Measurements from ENCODE around the gene RPL23.

Gene RPL23

DNA sequence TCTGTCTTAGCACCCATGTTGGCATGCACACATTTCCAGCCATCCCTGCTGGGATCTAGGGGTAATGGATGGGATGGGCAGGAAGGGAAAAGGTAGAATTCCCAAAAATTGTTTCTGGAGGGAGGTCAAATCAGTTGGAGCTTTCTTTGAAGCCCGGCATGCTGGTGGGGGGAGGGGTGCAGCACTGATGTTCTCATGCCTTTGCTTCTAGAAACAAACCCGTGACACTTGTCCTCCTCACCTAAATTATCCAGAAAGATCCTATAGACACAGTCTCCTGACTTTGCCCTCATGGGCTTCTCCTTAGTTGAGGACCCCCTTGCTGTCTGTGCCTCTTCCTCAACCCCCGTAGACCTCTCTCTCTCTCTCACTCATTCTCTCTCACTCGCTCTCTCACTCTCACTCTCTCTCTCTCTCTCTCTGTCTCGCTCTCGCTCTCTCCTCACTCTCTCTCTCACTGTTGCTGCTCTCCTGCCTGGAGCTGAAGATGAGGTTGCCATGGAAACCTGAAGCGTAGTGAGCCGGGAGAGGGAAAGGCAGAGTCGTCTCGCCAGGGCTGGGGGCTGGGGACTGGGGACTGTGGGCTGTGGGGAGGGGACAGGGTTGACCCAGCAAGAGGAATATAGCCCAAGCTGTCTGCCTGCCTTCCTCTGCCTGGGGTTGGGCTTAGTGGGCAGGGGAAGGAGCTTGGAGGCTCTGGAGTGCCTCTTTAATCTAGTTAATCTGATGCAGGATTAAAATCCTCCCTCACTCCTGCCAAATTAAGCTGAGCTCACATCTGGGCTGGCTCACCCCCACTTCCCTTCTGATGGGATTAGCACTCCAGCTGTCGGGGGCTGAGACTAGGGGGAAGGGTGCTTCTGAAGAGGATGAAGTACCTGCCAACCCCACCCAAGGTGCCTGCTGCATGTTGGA is 32.5 kb upstream of the RPL23 start:
- Histone ChIP-seq H3K27ac (no peak overlapping the region), H3K79me2 (peaks cover 46% of the 10 kb centered on the region), H3K27me3 (ENCODE audit: control insufficient read depth, insufficient read depth, low read length) (no peaks in the 10 kb centered on the region), H3K9me3 (ENCODE audit: control insufficient read depth, low read length) (no peaks in the 10 kb centered on the region), H2AFZ (no peak overlapping the region), H3K4me2 (ENCODE audit: low read length) (no peak overlapping the region), H3K4me1 (peaks cover 11% of the 10 kb centered on the region), H3K9ac (no peak overlapping the region), H3K4me3 (ENCODE audit: low read depth, low read length) (no peak overlapping the region), H3K36me3 (ENCODE audit: control insufficient read depth, insufficient read depth, low read length) (no peaks in the 10 kb centered on the region)
- TF ChIP-seq, protein P1, sequence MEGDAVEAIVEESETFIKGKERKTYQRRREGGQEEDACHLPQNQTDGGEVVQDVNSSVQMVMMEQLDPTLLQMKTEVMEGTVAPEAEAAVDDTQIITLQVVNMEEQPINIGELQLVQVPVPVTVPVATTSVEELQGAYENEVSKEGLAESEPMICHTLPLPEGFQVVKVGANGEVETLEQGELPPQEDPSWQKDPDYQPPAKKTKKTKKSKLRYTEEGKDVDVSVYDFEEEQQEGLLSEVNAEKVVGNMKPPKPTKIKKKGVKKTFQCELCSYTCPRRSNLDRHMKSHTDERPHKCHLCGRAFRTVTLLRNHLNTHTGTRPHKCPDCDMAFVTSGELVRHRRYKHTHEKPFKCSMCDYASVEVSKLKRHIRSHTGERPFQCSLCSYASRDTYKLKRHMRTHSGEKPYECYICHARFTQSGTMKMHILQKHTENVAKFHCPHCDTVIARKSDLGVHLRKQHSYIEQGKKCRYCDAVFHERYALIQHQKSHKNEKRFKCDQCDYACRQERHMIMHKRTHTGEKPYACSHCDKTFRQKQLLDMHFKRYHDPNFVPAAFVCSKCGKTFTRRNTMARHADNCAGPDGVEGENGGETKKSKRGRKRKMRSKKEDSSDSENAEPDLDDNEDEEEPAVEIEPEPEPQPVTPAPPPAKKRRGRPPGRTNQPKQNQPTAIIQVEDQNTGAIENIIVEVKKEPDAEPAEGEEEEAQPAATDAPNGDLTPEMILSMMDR (IDR thresholded peaks at IDR 0.05) = no peak

GRCh38 chr17:38885044-38885727 is 31.7 kb upstream of the RPL23 start:
- Histone ChIP-seq H3K27ac (no peak overlapping the region), H3K27me3 (ENCODE audit: control insufficient read depth, insufficient read depth, low read length) (no peaks in the 10 kb centered on the region), H3K9ac (no peak overlapping the region), H3K36me3 (ENCODE audit: control insufficient read depth, insufficient read depth, low read length) (no peaks in the 10 kb centered on the region), H3K4me3 (ENCODE audit: low read depth, low read length) (no peak overlapping the region), H3K4me1 (peaks cover 19% of the 10 kb centered on the region), H3K79me2 (peaks cover 50% of the 10 kb centered on the region), H2AFZ (no peak overlapping the region), H3K9me3 (ENCODE audit: control insufficient read depth, low read length) (no peaks in the 10 kb centered on the region), H3K4me2 (ENCODE audit: low read length) (no peak overlapping the region)
- TF ChIP-seq, protein P1 (IDR thresholded peaks at IDR 0.05) = no peak

DNA sequence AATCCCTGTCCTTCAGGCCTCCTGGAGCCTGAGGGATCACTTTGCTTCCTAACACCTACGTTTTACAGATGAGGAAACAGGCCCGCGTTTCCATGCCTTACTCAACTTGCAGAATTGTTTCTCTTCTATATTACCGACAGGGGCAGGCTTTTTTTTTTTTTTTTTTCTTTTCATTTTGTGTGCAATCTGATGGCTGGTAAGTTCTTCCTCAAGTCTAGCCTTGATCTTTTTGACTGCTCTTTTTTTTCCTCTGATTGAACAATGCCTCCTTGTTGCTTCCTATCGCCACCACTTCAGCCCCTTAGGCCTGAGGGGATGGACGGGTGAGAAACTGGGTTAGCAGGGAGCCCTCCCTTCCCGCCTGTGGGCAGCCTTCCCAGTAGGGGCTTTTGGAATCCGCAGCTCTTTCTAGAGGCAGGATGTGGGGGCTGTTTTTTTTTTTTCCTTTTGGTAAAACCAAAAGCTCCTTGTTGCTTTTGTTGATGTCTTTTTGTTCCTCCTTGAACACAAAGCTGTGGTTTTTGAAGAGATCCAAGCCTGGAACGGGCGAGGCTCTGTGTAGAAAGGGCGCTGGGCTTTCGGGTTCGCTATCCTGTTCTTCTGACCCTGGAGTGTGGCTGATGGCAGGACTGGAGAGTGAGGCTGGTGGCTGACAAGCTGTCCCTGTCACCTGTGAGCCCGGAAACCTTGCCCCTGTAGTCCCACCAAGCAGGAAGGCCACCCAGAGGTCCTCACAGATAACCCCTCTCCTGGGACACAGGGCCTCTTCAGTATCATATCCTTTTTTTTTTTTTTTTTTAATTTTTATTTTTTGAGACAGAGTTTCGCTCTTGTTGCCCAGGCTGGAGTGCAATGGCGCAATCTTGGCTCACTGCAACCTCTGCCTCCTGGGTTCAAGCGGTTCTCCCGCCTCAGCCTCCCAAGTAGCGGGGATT is 30.3 kb upstream of the RPL23 start:
- peaks cover 25% of the 10 kb centered on the region for H3K4me1 ChIP-seq

DNA sequence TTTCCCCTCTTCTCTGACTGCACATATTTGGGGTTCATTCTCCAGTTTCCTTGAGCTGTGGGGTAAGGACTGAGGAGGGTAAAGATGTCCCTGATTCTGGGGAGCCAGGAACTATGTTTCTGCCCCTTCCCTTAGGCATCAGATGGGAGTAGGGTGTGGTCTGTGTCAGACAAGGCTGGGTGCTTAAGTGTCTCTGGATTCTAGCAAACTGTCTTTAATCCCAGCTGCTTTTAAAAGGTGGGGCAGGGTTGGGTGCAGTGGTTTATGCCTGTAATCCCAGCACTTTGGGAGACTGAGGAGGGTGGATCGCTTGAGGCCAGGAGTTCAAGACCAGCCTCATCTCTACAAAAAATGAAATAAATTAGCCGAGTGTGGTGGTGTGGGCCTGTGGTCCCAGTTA is 29.3 kb upstream of the RPL23 start:
- Histone ChIP-seq H3K4me2 (ENCODE audit: low read length) (no peak overlapping the region), H3K27ac (no peak overlapping the region), H3K27me3 (ENCODE audit: control insufficient read depth, insufficient read depth, low read length) (no peaks in the 10 kb centered on the region), H3K36me3 (ENCODE audit: control insufficient read depth, insufficient read depth, low read length) (no peaks in the 10 kb centered on the region), H3K9ac (no peak overlapping the region), H2AFZ (no peak overlapping the region), H3K4me3 (ENCODE audit: low read depth, low read length) (no peak overlapping the region), H3K79me2 (peaks cover 50% of the 10 kb centered on the region), H3K9me3 (ENCODE audit: control insufficient read depth, low read length) (no peaks in the 10 kb centered on the region), H3K4me1 (peaks cover 25% of the 10 kb centered on the region)
- TF ChIP-seq, protein P1 (IDR thresholded peaks at IDR 0.05) = no peak

More for the DNA sequence above, 30.3 kb upstream of the RPL23 start:
- H3K4me3 ChIP-seq (ENCODE audit: low read depth, low read length) = no peak overlapping the region
- H3K79me2 ChIP-seq = peaks cover 50% of the 10 kb centered on the region
- no peak overlapping the region for H2AFZ ChIP-seq
- TF ChIP-seq, protein P1 (IDR thresholded peaks at IDR 0.05) = no peak
- no peak overlapping the region for H3K27ac ChIP-seq
- H3K36me3 ChIP-seq (ENCODE audit: control insufficient read depth, insufficient read depth, low read length) = no peaks in the 10 kb centered on the region
- H3K9ac ChIP-seq = no peak overlapping the region
- H3K27me3 ChIP-seq (ENCODE audit: control insufficient read depth, insufficient read depth, low read length) = no peaks in the 10 kb centered on the region
- no peak overlapping the region for H3K4me2 ChIP-seq (ENCODE audit: low read length)
- no peaks in the 10 kb centered on the region for H3K9me3 ChIP-seq (ENCODE audit: control insufficient read depth, low read length)
